Stimulated activated naive CD8-positive, alpha-beta T cell treated with anti-CD3 and anti-CD28 coated beads, Interleukin-15, amount 100 ng/mL, for 72 hours (primary cell): Measurements from ENCODE around the gene STAT5A.
"Not testable (repeated sequence)": the region's sequence is repeated elsewhere in the genome, so short reads cannot be mapped to it uniquely, and the experiment has no call there.

Source experiments
- ATAC-seq: fragments of 150-1000 bp; cut with Tn5 transposase; 2 replicates; pipeline ENCODE4 v1.10.0; 2021; ENCODE audit warnings: mild to moderate bottlenecking, moderate library complexity
- DNase-seq, 2 donors: peaks; one replicate each; pipeline ENCODE4 v3.0.0; 2021 to 2022
- H3K27ac Mint-ChIP-seq, 2 donors: one replicate each; pipeline ENCODE4 v1.8.0; 2022; ENCODE audit warnings: mild to moderate bottlenecking in 2 of 2, mixed read lengths in 2 of 2, moderate library complexity in 2 of 2
- H3K27me3 Mint-ChIP-seq: one replicate; pipeline ENCODE4 v1.8.0; 2022; ENCODE audit warnings: mixed read lengths
- H3K4me1 Mint-ChIP-seq: one replicate; pipeline ENCODE4 v1.8.0; 2022; ENCODE audit warnings: mild to moderate bottlenecking, mixed read lengths
- H3K4me3 Mint-ChIP-seq, 2 donors: one replicate each; pipeline ENCODE4 v1.8.0; 2022; ENCODE audit warnings: mild to moderate bottlenecking in 2 of 2, mixed read lengths in 2 of 2, moderate library complexity in 1 of 2
- H3K9me3 Mint-ChIP-seq, 2 donors: one replicate each; pipeline ENCODE4 v1.8.0; 2022; ENCODE audit warnings: mixed read lengths in 2 of 2

STAT5A gene

GRCh38 chr17:42253578-42253977 is 34.7 kb upstream of the STAT5A start:
- H3K27ac Mint-ChIP-seq: no peak overlapping the region
- ATAC-seq (no peak), DNase-seq (no peak)
- no peaks in the 10 kb centered on the region for H3K27me3 Mint-ChIP-seq
- H3K4me3 Mint-ChIP-seq: no peak overlapping the region
- H3K9me3 Mint-ChIP-seq: no peaks in the 10 kb centered on the region
- H3K4me1 Mint-ChIP-seq: peaks cover 66% of the 10 kb centered on the region

DNA sequence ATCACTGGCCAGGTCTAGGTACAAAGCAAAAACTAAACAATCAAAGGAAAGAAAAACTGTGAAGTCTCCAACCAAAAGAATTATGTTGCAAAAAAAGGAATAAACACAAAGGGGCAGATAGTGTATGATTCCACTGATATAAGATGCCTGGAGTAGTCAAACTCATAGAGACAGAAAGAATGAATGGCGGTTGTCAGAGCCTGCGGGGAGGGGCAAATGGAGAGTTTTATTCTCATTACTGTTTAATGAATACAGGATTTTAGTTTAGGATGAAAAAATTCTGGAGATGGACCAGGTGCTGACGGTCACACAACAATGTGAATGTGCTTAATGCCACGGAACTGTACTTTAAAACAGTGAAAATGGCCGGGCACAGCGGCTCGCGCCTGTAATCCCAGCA is 32.9 kb upstream of the STAT5A start:
- H3K9me3 Mint-ChIP-seq: no peaks in the 10 kb centered on the region
- no peak overlapping the region for H3K4me3 Mint-ChIP-seq
- no peak overlapping the region for H3K27ac Mint-ChIP-seq
- ATAC-seq (no peak), DNase-seq (no peak)
- H3K4me1 Mint-ChIP-seq: peaks cover 56% of the 10 kb centered on the region
- no peaks in the 10 kb centered on the region for H3K27me3 Mint-ChIP-seq

GRCh38 chr17:42260318-42260717 is 28.0 kb upstream of the STAT5A start:
- Mint-ChIP-seq H3K27ac (no peak overlapping the region), H3K9me3 (no peaks in the 10 kb centered on the region), H3K4me3 (no peak overlapping the region), H3K27me3 (no peaks in the 10 kb centered on the region), H3K4me1 (peaks cover 19% of the 10 kb centered on the region)
- no peak for DNase-seq
- no peak for ATAC-seq

DNA sequence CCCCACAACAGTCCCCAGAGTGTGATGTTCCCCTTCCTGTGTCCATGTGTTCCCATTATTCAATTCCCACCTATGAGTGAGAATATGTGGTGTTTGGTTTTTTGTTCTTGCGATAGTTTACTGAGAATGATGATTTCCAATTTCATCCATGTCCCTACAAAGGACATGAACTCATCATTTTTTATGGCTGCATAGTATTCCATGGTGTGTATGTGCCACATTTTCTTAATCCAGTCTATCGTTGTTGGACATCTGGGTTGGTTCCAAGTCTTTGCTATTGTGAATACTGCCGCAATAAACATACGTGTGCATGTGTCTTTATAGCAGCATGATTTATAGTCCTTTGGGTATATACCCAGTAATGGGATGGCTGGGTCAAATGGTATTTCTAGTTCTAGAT is 23.9 kb upstream of the STAT5A start:
- ATAC-seq, H3K27ac Mint-ChIP-seq, DNase-seq, H3K4me3 Mint-ChIP-seq, H3K27me3 Mint-ChIP-seq, H3K9me3 Mint-ChIP-seq: not testable (repeated sequence)
- peaks cover 34% of the 10 kb centered on the region for H3K4me1 Mint-ChIP-seq

- H3K27ac Mint-ChIP-seq: peak overlapping the region; percentile 96
- H3K27me3 Mint-ChIP-seq: no peaks in the 10 kb centered on the region
- peaks cover 49% of the 10 kb centered on the region for H3K4me1 Mint-ChIP-seq
- H3K4me3 Mint-ChIP-seq: peak overlapping the region; percentile 49 to 71
- H3K9me3 Mint-ChIP-seq: no peaks in the 10 kb centered on the region
- ATAC-seq (no peak), DNase-seq (no peak)
Observed at GRCh38 chr17:42266462-42266861, 21.8 kb upstream of the STAT5A start.

DNA sequence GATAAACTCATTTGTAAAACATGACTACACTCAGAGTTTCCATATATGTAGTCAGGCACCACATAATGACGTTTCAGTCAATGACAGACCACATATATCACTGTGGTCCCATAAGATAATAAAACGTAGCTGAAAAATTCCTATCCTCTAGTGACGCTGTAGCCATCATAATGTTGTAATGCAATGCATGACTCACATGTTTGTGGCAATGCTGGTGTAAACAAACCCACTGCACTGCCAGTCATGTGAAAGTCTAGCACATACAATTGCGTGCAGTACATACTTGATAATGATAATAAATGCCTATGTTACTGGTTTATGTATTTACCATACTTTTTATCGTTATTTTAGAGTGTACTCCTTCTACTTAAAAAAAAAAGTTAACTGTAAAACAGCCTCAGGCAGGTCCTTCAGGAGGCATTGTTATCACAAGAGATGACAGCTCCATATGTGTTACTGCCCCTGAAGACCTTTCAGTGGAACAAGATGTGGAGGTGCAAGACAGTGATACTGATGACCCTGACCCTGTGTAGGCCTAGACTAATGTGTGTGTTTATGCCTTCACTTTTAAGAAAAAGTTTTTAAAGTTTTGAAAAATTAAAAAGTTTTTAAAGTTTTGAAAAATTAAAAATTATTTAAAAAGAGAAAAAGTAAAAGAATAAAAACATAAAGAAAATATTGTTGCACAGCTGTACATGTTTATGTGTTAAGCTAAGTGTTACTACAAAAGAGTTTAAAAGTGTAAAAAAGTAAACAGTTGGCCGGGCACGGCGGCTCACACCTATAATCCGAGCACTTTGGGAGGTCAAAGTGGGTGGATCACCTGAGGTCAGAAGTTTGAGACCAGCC is 21.2 kb upstream of the STAT5A start:
- Mint-ChIP-seq H3K4me1 (peaks cover 56% of the 10 kb centered on the region), H3K9me3 (no peaks in the 10 kb centered on the region), H3K27ac (peak overlapping the region; percentile 96), H3K27me3 (no peaks in the 10 kb centered on the region), H3K4me3 (peak overlapping the region; percentile 49 to 71)
- DNase-seq (peak; percentile 33 to 65), ATAC-seq (peak; percentile 99)

DNA sequence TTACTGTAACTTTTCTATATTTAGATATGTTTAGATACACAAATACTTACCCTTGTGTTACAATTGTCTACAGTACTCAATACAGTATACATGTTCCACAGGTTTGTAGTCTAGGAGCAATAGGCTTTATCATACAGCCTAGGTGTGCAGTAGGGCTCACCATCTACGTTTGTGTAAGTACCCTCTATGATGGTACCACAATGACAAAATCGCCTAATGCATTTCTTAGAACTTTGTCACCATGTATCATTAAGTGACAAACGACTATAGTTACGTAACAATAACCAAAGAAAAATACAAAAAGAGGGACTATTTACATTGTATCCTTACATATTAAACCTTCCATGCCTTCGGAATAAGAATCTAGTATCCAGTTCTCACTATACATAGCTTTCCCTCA is 20.1 kb upstream of the STAT5A start:
- H3K27ac Mint-ChIP-seq: peak overlapping the region; percentile 21 to 91
- peak overlapping the region in 1 of 2 donors; percentile 44 for H3K4me3 Mint-ChIP-seq
- H3K4me1 Mint-ChIP-seq: peaks cover 66% of the 10 kb centered on the region
- H3K9me3 Mint-ChIP-seq: no peaks in the 10 kb centered on the region
- no peak for ATAC-seq
- no peaks in the 10 kb centered on the region for H3K27me3 Mint-ChIP-seq
- no peak for DNase-seq

DNA sequence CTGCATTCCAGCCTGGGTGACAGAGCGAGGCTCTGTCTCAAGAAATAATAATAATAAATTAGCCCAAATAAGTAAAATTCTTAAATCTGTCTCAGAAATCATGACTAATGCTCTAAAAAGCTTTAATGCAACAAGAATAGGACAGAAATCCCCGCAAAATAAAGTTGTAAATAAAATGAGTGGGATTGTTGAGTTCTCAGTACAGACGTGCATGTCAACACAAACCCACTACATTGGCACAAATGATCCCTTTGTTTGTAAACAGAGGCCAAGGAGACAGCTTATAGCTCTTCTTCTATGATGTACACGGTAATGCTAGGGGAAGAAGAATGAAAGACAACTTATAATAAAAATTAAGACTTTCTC is 18.1 kb upstream of the STAT5A start:
- Mint-ChIP-seq H3K9me3 (no peaks in the 10 kb centered on the region), H3K4me1 (peaks cover 80% of the 10 kb centered on the region), H3K27me3 (no peaks in the 10 kb centered on the region), H3K4me3 (peak overlapping the region in 1 of 2 donors; percentile 44), H3K27ac (peak overlapping the region; percentile 77 to 86)
- DNase-seq: no peak
- ATAC-seq: no peak

DNA sequence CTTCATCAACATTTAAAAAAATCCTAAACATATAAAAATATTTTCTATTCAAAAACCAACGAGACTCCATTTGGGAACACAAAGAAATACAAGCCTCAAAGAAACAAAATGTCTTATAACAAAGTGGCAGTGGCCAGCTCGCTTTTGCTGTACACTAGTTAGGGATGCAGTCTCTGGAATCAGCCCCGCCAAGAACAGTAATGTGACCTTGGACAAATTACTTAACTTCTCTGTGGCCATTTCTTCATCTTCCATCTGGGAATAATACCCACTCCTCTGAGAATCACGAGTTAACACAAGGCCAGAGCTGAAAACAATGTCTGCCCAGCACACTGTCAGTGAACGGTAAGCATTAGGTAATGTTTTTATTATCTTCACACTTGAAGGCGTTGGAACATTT is 17.7 kb upstream of the STAT5A start:
- peak overlapping the region; percentile 40 to 75 for H3K27ac Mint-ChIP-seq
- H3K4me3 Mint-ChIP-seq: peak overlapping the region; percentile 44 to 80
- no peaks in the 10 kb centered on the region for H3K9me3 Mint-ChIP-seq
- no peak for ATAC-seq
- H3K27me3 Mint-ChIP-seq: no peaks in the 10 kb centered on the region
- no peak for DNase-seq
- peaks cover 80% of the 10 kb centered on the region for H3K4me1 Mint-ChIP-seq

DNA sequence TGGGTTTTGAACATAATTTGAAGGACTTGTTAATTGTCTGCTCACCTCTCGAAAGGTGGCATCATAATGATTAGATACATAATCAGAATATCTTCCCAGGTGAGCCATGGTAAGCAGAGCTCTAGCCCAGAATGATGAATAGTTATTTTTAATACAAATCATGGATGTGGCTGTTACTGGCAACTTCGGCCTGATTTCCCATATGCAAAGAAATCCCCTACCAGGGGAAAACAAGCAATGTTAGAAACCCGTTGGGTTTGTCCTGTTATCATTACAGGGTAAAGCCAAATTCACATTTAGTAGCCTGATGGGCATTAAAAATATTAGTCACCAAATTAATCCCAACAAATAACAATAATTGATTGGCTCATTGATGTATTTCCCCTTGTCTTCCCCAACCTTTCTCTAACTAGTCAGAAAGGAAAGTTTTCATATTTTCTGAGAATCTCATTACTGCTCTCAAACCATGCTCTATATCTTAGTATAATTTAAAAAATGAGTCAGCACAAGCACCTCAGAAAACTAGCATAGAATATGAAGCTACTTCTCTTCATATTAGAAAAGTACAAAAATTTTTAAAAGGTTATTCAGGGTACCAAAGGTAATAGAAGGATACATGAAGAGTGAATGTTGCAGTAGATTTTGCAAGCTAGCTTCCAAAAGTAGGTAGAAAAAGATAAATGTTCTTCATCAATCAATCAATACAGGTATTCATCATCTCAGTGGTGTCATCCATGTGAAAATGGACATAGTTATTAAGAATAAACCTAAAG is 17.1 kb upstream of the STAT5A start:
- no peak for ATAC-seq
- H3K4me1 Mint-ChIP-seq: peaks cover 80% of the 10 kb centered on the region
- H3K27ac Mint-ChIP-seq: peak overlapping the region; percentile 66 to 75
- H3K4me3 Mint-ChIP-seq: peak overlapping the region; percentile 80 to 99
- no peaks in the 10 kb centered on the region for H3K27me3 Mint-ChIP-seq
- no peaks in the 10 kb centered on the region for H3K9me3 Mint-ChIP-seq
- DNase-seq: no peak

- Mint-ChIP-seq H3K27me3 (no peaks in the 10 kb centered on the region), H3K4me3 (peak overlapping the region; percentile 80 to 99), H3K4me1 (peaks cover 76% of the 10 kb centered on the region), H3K27ac (peak overlapping the region in 1 of 2 donors; percentile 66), H3K9me3 (no peaks in the 10 kb centered on the region)
- no peak for ATAC-seq
- no peak for DNase-seq
Observed at GRCh38 chr17:42271779-42272035, 16.6 kb upstream of the STAT5A start.

DNA sequence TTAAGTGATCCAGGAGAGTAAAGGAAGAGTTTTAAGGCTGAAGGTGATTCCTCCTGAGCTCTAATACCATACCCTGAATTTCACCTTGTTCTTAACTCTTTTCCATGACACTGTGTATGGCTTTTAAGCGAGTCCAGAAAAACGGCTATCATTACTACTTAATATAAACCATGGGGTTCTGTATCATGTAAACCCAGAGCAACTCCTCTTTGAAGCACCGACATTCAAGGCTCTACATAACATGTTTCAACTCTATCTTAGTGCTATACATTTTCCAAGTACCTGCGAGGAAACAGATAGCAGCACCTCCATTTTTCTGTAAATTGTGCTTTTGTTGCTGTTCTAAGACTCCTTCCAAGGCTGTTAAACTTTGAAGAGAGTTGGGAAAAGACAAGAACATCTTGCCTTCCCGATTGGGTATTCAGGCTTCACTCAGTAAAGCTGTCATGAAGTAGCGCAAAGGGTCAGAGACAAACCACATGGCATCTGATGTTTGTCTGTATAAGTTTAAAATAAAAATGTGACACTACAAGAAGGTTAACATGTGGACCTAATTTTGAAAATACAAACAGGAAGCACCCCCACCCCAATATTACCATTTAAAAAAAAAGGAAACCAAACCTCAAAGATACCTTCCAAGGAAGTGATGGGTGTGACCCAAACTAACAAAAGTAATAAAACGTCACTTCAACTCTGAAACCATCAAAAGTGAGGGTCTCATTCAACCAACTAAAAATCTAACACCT is 16.0 kb upstream of the STAT5A start:
- no peak for DNase-seq
- H3K4me3 Mint-ChIP-seq: peak overlapping the region; percentile 80 to 99
- no peaks in the 10 kb centered on the region for H3K27me3 Mint-ChIP-seq
- no peaks in the 10 kb centered on the region for H3K9me3 Mint-ChIP-seq
- ATAC-seq: no peak
- H3K27ac Mint-ChIP-seq: peak overlapping the region; percentile 74 to 85
- H3K4me1 Mint-ChIP-seq: peaks cover 77% of the 10 kb centered on the region

GRCh38 chr17:42273474-42274252 is 14.6 kb upstream of the STAT5A start:
- Mint-ChIP-seq H3K9me3 (no peaks in the 10 kb centered on the region), H3K4me1 (peaks cover 76% of the 10 kb centered on the region), H3K27ac (peak overlapping the region; percentile 56 to 96), H3K27me3 (no peaks in the 10 kb centered on the region), H3K4me3 (peak overlapping the region; percentile 80 to 99)
- no peak for ATAC-seq
- no peak for DNase-seq

- H3K4me1 Mint-ChIP-seq: peaks cover 71% of the 10 kb centered on the region
- DNase-seq (no peak), ATAC-seq (no peak)
- peak overlapping the region; percentile 86 to 99 for H3K4me3 Mint-ChIP-seq
- peak overlapping the region; percentile 45 to 95 for H3K27ac Mint-ChIP-seq
- no peaks in the 10 kb centered on the region for H3K27me3 Mint-ChIP-seq
- H3K9me3 Mint-ChIP-seq: no peaks in the 10 kb centered on the region
Observed at GRCh38 chr17:42274253-42274542, 14.1 kb upstream of the STAT5A start.

DNA sequence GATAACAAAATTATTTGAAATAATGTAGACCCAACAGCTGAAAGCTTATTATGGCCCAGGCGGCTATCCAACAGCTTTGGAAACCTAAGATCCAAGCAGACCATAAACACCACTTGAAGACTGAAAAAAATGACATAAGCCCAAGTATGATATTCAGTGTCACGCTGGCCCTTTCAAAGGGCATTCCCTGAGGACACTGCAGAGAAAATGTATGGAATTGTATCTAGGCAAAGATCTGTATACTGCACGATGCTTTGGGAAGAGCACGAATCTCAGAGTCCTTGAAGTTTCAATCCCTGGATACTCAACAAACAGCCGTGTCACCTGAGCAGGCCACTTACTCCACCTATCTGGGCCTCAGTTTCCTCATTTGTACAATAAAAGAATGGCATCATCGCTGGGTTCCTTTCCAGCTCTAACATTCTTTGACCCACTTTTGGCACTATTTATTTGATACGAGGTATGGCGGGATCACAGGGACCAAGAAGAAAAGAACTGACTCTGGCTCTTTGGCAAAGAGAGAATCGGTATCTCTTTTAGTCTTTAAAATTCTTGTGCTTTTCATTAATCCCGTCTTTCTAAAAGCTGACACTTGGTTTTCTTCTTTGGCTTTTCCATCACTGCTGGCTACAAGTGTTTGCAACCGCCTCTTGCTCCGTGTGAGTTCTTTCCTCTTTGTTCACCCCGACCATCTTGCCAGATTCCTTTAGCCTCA is 13.3 kb upstream of the STAT5A start:
- no peak for DNase-seq
- H3K27ac Mint-ChIP-seq: peak overlapping the region; percentile 95 to 97
- no peaks in the 10 kb centered on the region for H3K9me3 Mint-ChIP-seq
- H3K27me3 Mint-ChIP-seq: no peaks in the 10 kb centered on the region
- H3K4me3 Mint-ChIP-seq: peak overlapping the region; percentile 86 to 99
- ATAC-seq: no peak
- H3K4me1 Mint-ChIP-seq: peaks cover 69% of the 10 kb centered on the region
